AG20443 (cell line): ENCODE measurements around the gene OLFM1.

Experiments
- DNase-seq: peaks from one replicate; pipeline ENCODE4 v3.0.0; 2012; ENCODE audit warnings: low spot score, mixed read lengths

OLFM1 gene

DNA sequence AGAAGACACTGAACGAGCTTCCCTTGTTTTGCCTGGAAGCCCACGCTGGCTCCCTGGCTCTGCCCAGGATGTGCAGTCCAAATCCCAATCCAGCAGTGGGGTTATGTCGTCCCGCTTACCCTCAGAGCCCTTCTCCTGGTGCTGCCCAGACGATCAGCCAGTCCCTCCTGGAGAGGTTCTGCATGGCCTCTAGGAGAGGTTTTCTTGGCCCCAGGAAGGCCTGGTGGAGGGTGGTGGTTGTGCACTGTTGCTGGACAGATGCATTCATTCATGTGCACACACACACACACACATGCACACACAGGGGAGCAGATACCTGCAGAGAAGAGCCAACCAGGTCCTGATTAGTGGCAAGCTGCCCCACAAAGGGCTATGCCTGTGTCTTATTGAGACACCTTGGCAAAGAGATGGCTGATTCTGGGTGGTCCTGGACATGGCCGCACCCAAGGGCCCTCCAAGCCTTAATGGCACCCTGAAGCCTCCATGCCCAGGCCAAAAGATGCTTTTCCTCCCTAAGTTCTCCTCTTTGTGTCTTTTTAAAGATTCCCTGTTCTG, 10.5 kb upstream of the OLFM1 start:
- no peak for DNase-seq

DNA sequence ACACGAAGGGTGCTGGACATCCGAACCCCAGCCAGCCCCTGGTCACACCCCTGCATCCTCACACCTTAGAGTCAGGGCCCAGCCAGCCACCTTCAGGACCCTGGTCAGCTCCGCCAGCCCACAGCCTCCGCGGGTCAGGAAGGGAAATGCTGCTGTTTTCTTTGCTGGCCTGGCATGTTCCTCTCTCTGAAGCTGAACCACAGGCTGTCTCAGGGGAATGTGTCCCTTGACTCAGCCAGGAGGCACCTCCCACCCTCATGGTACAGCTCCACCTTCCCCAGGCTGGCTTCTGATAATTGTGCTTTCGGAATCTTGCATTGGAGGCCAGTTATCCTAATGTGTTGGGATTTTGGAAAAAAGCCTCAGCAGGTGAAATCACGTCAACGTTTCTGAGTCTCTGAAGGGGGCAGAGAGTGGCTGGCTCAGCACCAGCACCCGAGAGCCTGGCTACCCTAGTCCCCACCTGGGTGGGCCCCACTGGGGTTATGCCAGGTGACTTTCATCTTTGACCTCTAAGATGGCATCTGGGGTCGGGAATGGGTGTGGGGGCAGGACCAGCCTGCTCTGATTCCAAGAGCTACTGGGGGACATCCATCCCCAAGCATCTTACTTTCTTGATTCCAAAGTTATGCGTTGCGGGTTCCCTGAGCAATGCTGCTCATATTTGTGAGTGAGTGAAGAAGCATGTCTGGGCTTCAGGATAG, 9.8 kb upstream of the OLFM1 start:
- DNase-seq: peak; percentile 64

- no peak for DNase-seq
Observed at GRCh38 chr9:135078361-135078821, 9.1 kb upstream of the OLFM1 start.

GRCh38 chr9:135079018-135079417, 8.4 kb upstream of the OLFM1 start:
- DNase-seq: no peak

DNA sequence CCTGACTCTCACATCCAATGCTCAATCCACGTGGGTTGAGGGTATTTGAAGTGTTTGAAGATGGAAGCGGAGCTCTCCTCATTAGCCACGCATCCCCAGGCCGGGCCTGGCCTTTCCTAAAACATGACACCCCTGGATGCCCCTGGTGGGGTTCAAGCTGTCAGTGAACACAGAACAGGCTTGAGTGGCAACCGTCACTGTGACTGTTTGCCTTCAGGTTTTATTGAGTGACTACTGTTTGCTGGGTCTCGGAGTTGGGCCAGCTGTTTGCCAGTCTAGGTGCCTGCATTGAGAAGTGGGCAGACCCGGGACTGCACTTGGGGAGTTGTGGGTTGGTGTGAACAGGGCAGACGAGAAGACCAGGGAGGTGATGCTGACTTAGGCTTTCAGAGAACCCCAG, 7.8 kb upstream of the OLFM1 start:
- no peak for DNase-seq

DNA sequence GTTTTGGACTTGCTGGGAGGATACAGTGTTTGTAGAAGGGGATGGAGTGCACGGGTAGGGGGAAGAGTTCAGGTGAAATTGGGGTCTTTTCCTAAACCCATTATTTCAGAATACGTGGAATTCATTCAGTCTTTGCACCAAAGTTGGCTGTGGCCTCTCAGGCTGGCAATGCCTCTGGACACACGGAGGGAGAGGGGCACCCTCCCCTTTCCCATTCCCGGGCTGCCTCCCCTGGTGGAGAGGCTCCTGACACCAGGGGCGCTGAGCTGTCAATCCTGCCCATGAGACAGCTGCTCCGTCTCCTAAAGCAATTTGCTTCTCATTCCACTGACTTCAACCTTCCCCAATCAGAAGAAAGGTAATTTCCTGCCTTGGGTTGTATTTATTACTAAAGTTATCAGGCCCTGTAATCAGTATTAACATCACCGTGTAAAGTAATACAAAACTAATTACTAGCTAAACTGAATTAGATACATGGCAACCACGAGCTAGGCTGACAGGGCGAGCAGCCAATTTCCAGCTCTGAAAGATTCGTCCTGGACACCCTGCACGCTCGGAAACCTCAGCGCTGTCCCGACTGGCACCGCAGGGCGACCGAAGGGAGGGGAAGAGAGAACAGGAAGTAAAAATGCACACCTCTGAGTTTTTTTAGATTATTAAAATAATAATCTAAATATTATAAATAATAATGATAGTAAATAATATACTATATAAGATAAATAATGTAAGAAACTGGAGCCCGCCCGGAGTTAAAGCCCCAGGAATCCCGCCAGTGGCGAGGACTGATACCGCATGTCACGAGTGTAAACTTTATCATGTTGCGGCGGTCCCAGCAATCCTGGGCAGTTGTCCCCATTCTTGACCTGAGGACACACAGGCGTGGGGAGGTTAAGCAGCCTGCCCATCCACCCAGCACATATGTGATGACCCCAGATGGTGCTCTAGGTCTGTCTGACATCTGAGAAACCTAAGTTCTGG, 6.9 kb upstream of the OLFM1 start:
- no peak for DNase-seq

GRCh38 chr9:135081264-135081660, 6.2 kb upstream of the OLFM1 start:
- no peak for DNase-seq

GRCh38 chr9:135081731-135082130, 5.7 kb upstream of the OLFM1 start:
- DNase-seq: no peak

DNA sequence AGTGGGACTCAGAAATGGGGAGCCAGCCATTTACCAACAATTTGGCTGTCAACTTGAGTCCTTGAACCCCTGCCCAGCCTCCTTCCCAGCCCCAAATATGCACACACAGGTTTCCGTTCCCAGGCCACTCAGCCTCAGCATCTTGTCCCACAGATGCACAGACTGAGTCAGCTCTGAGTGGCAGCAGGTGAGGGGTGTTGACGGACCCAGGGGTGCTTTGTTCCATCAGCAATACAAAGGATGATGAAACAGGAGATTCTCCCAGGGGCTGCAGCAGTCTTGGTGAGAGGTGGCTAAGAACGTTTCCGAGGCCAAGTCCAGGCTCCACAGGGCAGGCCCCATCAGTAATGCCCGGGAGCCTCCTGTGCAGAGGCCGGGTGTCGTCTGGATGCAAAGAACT, 4.9 kb upstream of the OLFM1 start:
- no peak for DNase-seq

GRCh38 chr9:135083241-135083810, 4.1 kb upstream of the OLFM1 start:
- no peak for DNase-seq

DNA sequence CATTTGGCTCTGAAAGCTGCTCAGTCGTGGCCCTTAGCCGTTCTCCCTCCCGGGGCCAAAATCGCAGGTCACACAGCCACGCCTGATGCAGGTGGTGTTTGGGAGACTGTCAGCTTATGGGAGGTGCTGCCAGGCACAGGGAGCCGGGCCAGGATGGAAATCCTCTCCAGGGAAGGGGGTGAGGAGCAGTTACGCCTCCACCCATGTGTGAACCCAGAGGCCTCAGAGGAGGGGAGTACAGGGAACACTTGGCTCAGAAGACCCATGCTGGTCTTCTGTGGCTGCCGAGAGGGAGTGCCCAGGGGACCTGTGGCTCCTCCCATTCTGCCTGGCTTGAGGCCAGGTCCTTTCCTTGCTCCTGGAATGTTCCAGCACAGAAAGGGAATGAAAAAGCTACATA, 3.6 kb upstream of the OLFM1 start:
- no peak for DNase-seq

DNA sequence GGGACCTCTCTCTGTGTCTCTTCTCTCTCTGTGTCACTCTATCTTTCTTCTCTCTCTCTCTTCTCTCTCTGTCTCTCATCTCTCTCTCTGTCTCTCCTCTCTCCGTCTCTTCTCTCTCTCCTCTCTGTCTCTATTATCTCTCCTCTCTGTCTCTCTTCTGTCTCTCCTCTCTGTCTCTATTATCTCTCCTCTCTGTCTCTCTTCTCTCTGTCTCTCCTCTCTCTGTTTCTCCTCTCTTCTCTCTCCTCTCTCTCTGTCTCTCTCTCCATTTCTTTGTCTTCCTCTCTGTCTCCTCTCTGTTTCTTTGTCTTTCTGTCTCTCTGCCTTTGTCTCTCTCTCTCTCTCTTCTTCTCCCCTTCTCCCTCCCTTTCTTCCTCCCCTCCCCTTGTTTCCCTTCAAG, 3.2 kb upstream of the OLFM1 start:
- DNase-seq: no peak

DNA sequence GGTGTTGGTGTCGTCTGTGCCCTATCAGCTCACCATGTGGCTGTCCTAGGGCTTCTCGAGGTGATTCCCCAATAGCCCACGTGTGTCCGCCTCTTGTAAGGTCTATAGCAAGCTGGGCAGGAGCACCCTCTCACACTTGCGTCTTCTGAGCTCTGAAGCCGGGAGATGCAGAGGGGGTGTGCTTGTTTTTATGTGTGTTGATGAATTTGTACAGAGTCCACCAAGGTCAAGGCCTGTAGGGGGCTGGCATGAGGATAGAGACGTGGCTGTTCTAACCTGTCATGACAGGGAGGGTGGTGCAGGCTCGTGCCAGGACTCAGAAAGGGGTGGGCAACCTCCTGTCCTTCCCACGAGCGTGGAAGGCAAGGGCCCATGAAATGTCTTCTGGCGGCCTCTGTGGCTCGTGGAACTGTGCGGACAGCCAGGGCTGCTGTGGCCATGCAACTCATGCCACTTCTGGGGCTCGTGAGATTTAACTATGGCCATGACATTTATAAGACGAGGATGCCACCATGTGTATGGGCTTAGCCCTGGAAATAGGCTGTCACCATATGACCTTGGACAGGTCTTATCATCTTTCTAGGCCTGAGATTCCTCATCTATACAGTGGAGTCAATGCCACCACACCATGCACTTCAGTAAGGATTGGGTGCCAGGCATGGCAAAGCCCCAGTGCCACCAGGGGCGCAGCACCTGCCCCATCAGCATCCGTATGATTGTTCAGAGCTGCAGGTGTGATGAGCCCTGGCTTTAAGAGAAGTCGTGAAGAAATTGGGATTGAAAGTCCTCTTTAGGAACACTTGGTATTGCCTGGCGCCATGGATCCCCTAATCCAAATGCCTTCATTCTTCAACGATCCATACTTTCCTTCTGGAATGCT, 2.3 kb upstream of the OLFM1 start:
- no peak for DNase-seq

GRCh38 chr9:135085830-135086546, 1.5 kb upstream of the OLFM1 start:
- peak; percentile 92 for DNase-seq

GRCh38 chr9:135086597-135087488, 625 bp upstream of the OLFM1 start:
- DNase-seq: no peak

- no peak for DNase-seq
Observed at GRCh38 chr9:135087899-135088347, 455 bp downstream of the OLFM1 start.

DNA sequence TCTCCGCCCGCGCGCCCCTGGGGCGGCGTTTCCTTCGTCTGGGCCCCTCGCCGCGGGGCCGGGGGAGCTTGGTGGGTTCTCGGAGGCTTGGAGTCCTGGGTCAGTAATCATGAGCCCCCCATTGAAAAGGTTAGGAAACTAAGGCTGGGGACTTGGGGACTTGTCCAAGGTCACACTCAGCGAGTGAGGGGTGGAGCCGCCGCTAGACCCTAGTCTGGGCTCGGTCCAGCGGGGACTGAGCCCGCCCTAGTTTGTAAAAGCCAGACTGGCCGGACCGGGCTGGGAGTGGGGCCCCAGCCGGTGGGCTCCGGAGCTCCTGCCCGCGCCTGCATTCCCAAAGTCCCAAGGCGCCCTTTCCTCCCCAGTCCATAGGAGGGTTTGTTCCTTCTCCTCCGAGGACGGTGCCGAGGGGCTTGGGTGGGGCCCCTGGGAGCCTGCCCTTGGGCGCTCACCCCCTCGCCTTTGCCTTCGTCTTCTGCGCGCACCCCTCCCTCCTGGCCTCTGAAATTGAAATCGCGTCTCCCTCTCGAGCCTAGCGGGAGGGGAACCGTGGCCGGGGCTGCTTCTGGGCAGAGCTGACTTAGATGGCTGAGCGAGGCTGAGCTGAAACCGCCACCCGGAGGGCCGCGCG, 995 bp downstream of the OLFM1 start:
- DNase-seq: no peak

DNA sequence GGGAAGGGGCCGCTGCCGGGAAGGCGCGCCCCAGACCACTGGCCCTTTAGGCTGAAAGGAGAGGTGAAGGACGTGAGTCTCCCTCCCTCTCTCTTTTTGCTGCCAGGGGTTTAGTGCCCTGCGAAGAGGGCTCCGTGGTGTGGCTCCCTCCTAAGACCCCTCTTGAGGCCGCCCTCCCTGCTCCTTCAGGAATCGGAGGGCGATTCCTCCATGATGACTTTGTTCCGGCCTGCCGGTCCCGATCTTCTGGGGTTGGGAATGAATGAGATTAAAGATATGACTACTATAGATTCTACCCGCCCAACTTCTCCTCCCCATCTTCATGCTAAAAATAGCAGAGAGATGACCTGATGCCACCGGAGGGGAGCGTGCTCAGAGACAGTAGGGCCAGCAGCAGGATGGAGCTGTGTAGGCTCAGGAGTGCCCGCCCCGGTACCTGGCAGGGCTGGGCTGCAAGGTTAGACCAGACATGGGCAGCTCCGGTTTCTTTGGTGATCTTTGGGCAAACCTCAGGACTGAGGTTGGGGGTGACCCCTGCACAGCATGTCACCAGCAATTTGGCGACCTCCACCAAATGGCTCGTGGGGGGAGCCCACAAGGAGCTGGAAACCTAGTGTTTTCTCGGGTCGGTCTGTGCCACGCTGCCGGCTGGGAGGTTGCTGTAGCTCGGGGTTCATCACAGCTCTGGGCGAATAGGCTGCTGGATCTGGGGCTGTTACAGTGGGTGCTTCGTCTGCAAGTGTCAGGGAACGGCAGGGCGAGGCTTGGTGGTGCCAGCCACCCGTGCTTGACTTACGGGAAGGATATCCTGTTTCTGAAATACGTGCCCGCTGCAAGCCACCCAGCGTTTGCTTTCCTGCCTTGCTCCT, 1.7 kb downstream of the OLFM1 start:
- no peak for DNase-seq
